GM12878 (cell line): ENCODE results near the gene FMN2. TPM values are rescaled to one million over a fixed set of nuclear protein-coding genes. Genes with fewer than 3 reads are reported as not detected.

Experiments used
- ATAC-seq: fragments of 200-7000 bp; cut with Tn5 transposase; 3 replicates; pipeline ENCODE4 v1.9.1; 2020; ENCODE audit warnings: mild to moderate bottlenecking, moderate library complexity
- BruUV-seq: library from RNA; stranded (reverse); fragments of 400-500 nt; replicated peaks from 2 replicates; lab custom pipeline; 2021; lab: Mats Ljungman, UMichigan
- CTCF ChIA-PET: fragments of 300-600 bp; sonication (Branson Sonifier 250); formaldehyde crosslinking; extraction: SDS; loops from one replicate; lab custom pipeline; 2021; ENCODE audit warnings: inconsistent platforms; lab: Yijun Ruan, JAX
- POLR2A ChIA-PET: fragments of 350-600 bp; formaldehyde crosslinking; extraction: SDS; loops from one replicate; lab custom pipeline; 2021; ENCODE audit warnings: inconsistent platforms; lab: Charles Lee
- RAD21 ChIA-PET: fragments of 300-600 bp; sonication (Branson Sonifier 250); formaldehyde crosslinking; loops from one replicate; lab custom pipeline; 2023; ENCODE audit warnings: antibody characterized with exemption; ENCODE audit not compliant: unreplicated experiment; lab: Charles Lee
- SMC1A ChIA-PET: fragments of 300-600 bp; sonication (Branson Sonifier 250); formaldehyde crosslinking; loops from one replicate; lab custom pipeline; 2023; ENCODE audit not compliant: unreplicated experiment, uncharacterized antibody; lab: Charles Lee
- DNase-seq: peaks from one replicate; pipeline ENCODE4 v3.0.0-alpha.2; 2011; ENCODE audit warnings: low read depth, low spot score
- FAIRE-seq: peaks from 3 replicates; lab custom pipeline; 2011; peaks lifted over from hg19 to GRCh38; lab: Jason Lieb, UNC
- H2AFZ ChIP-seq: 2 replicates; pipeline ENCODE4 v1.6.0; 2011; ENCODE audit warnings: low read depth, low read length, control low read depth; ENCODE audit not compliant: control insufficient read depth
- H3K27ac ChIP-seq: 2 replicates; pipeline ENCODE4 v1.5.1; 2011; ENCODE audit warnings: control low read depth; ENCODE audit not compliant: control insufficient read depth, insufficient read depth
- H3K27me3 ChIP-seq, 2 experiments: replicated peaks in 1 of 2; 2 replicates each; pipeline versions ENCODE4 v1.6.0 to v1.6.1; 2011; ENCODE audit warnings: low read length in 1 of 2; ENCODE audit not compliant: control insufficient read depth in 2 of 2, insufficient read depth in 2 of 2
- H3K36me3 ChIP-seq, 2 experiments: 2 replicates each; pipeline ENCODE4 v1.5.1; 2011; ENCODE audit warnings: low read length in 1 of 2; ENCODE audit not compliant: control insufficient read depth in 2 of 2, insufficient read depth in 2 of 2
- H3K4me1 ChIP-seq: 2 replicates; pipeline ENCODE4 v1.6.1; 2011; ENCODE audit warnings: mild to moderate bottlenecking, low read length, moderate library complexity, mixed read lengths; ENCODE audit not compliant: control insufficient read depth, insufficient read depth
- H3K4me2 ChIP-seq: 2 replicates; pipeline ENCODE4 v1.6.0; 2011; ENCODE audit warnings: control low read depth; ENCODE audit not compliant: control insufficient read depth, insufficient read depth
- H3K4me3 ChIP-seq: fragments of 200-600 bp; sonication (generic); 2 replicates; pipeline ENCODE4 v1.5.1; 2016
- H3K79me2 ChIP-seq: 2 replicates; pipeline ENCODE4 v1.6.0; 2011; ENCODE audit warnings: low read length; ENCODE audit not compliant: control insufficient read depth, insufficient read depth
- H3K9ac ChIP-seq: 2 replicates; pipeline ENCODE4 v1.8.0; 2011; ENCODE audit warnings: low read length, control low read depth, mixed read lengths; ENCODE audit not compliant: control insufficient read depth, insufficient read depth
- H3K9me3 ChIP-seq: replicated peaks from 3 replicates; pipeline ENCODE4 v1.5.1; 2011; ENCODE audit warnings: mild to moderate bottlenecking, low read length; ENCODE audit not compliant: control insufficient read depth, insufficient read depth
- H4K20me1 ChIP-seq: 2 replicates; pipeline ENCODE4 v1.6.0; 2011; ENCODE audit not compliant: control insufficient read depth, insufficient read depth
- CREB1 ChIP-seq: IDR thresholded peaks from 2 replicates; pipeline ENCODE4 v1.6.1; 2012; ENCODE audit warnings: low read depth, mild to moderate bottlenecking, inconsistent platforms
- CUX1 ChIP-seq: IDR thresholded peaks from 2 replicates; pipeline ENCODE4 v1.6.1; 2012; ENCODE audit warnings: improper control_type of control experiment, low read depth, low read length; ENCODE audit not compliant: insufficient replicate concordance
- MTA2 ChIP-seq: fragments of 450-650 bp; IDR thresholded peaks from 2 replicates; pipeline ENCODE4 v1.6.1; 2016; ENCODE audit warnings: low read depth, mild to moderate bottlenecking, moderate library complexity
- PBX3 ChIP-seq: IDR thresholded peaks from 2 replicates; pipeline ENCODE4 v1.6.1; 2011; ENCODE audit warnings: mild to moderate bottlenecking, low read depth, low read length, moderate library complexity; ENCODE audit not compliant: insufficient replicate concordance
- POLR2AphosphoS5 ChIP-seq: IDR thresholded peaks from 2 replicates; pipeline ENCODE4 v1.6.1; 2011; ENCODE audit warnings: mild to moderate bottlenecking, low read length, inconsistent platforms
- SP1 ChIP-seq: IDR thresholded peaks from one replicate; pipeline ENCODE4 v1.6.1; 2011; ENCODE audit warnings: low read depth, low read length
- ZZZ3 ChIP-seq: IDR thresholded peaks from 2 replicates; pipeline ENCODE4 v1.6.1; 2011; ENCODE audit warnings: low read depth; ENCODE audit not compliant: control insufficient read depth, insufficient read length
- WGBS: methylation state at CpG from one replicate; pipeline ENCODE4 v1.1.6; 2016; ENCODE audit warnings: low lambda C conversion rate; ENCODE audit not compliant: insufficient replicate concordance, insufficient coverage; ENCODE audit errors: missing lambda C conversion rate; 5-methylcytosine and 5-hydroxymethylcytosine counted together
- in situ Hi-C: fragments of 300-500 bp; cut with MboI; formaldehyde crosslinking; loops from 9 replicates; pipeline ENCODE4 v1.14.3; 2018; ENCODE audit warnings: mixed read lengths
- intact Hi-C: fragments of 100-400 bp; cut with micrococcal nuclease; formaldehyde crosslinking; loops from one replicate; pipeline ENCODE4 v1.14.2; 2022; ENCODE audit not compliant: unreplicated experiment
- polyA plus RNA-seq, 11 experiments: library from polyadenylated mRNA; depleted of rRNA in 4 of 11; unstranded in 6 of 11; stranded (reverse) in 5 of 11; fragments of >200 nt; fragmentation: Nextera tagmentation in 4 of 11; fragmentation: Illumina TruSeq in 1 of 11; extraction: Ambion mirVana in 4 of 11; extraction: Trizol in 1 of 11; gene quantifications; 1 replicate in 1 of 11; 2 replicates in 10 of 11; pipeline versions ENCODE4 v1.2.1 to v1.2.3, GENCODE V29; 2011 to 2016; ENCODE audit warnings: inconsistent platforms in 2 of 11, missing spikeins in 2 of 11, low read depth in 1 of 11
- total RNA-seq, 4 experiments: library from RNA; depleted of rRNA in 3 of 4; stranded (reverse); fragments of >200 nt in 3 of 4; fragmentation: Illumina TruSeq in 1 of 4; extraction: Trizol in 1 of 4; gene quantifications; 2 replicates each; pipeline versions ENCODE4 v1.2.1 to v1.2.3, GENCODE V29; 2013 to 2021

FMN2 gene
- total and polyA plus RNA-seq, 10 of the 15 experiments (the other 5 are each of a cell fraction or from before 2014, with no cell fraction given) = 0.60 TPM; not detected in 9

- in situ Hi-C loops = no loop called here
- CTCF ChIA-PET = no interaction called here
- Histone ChIP-seq H3K9me3 (no peaks in the 10 kb centered on the region), H3K9ac (no peak overlapping the region)
- TF ChIP-seq PBX3 (no peak), CREB1 (no peak)
- TF ChIP-seq, all 136 proteins: peak for 0
- Histone ChIP-seq H3K4me2 (no peak overlapping the region), H4K20me1 (no peaks in the 10 kb centered on the region), H3K27me3 (no peaks in the 10 kb centered on the region), H3K27ac (no peak overlapping the region), H3K79me2 (no peaks in the 10 kb centered on the region), H3K4me1 (no peaks in the 10 kb centered on the region), H3K36me3 (no peaks in the 10 kb centered on the region), H3K4me3 (no peak overlapping the region), H2AFZ (no peak overlapping the region)
- ChIA-PET POLR2A (no interaction called here), RAD21 (no interaction called here), SMC1A (interaction anchor here (1.4 kb wide), 1 partner anchor 105 kb away, joined by 3 read pairs; no protein-coding TSS in a partner anchor)
- intact Hi-C loops = no loop called here
- DNase-seq (no peak), ATAC-seq (no peak), FAIRE-seq (no peak)
- WGBS = 29% methylated on average over 6 of the region's 6 CpGs
- no TSS peak for BruUV-seq
Observed at GRCh38 chr1:240044620-240045019, 47.1 kb upstream of the FMN2 start.

- H3K27me3 ChIP-seq = no peaks in the 10 kb centered on the region
- in situ Hi-C loops = no loop called here
- no peak for TF ChIP-seq SP1
- TF ChIP-seq ZZZ3 = no peak
- TF ChIP-seq POLR2AphosphoS5 = no peak
- TF ChIP-seq MTA2 = no peak
- no peak for TF ChIP-seq CUX1
- ChIA-PET RAD21 (no interaction called here), SMC1A (interaction anchor here (0.7 to 1.4 kb wide), 2 partner anchors 104 to 1300 kb away, joined by 3 read pairs; no protein-coding TSS in a partner anchor), CTCF (interaction anchor here (1.2 kb wide), 1 partner anchor 58 kb away, joined by 3 read pairs; no protein-coding TSS in a partner anchor), POLR2A (no interaction called here)
- no peak overlapping the region for H3K4me2 ChIP-seq
- no peaks in the 10 kb centered on the region for H3K36me3 ChIP-seq
- WGBS = 33% methylated on average over 8 of the region's 8 CpGs
- FAIRE-seq (no peak), DNase-seq (no peak), ATAC-seq (no peak)
- no peak overlapping the region for H3K9ac ChIP-seq
- no peaks in the 10 kb centered on the region for H4K20me1 ChIP-seq
- intact Hi-C loops = no loop called here
- no peak overlapping the region for H3K27ac ChIP-seq
- no peaks in the 10 kb centered on the region for H3K4me1 ChIP-seq
- no TSS peak for BruUV-seq
- no peaks in the 10 kb centered on the region for H3K79me2 ChIP-seq
- no peaks in the 10 kb centered on the region for H3K9me3 ChIP-seq
- H3K4me3 ChIP-seq = no peak overlapping the region
- no peak overlapping the region for H2AFZ ChIP-seq
Observed at GRCh38 chr1:240046000-240046399, 45.7 kb upstream of the FMN2 start.
